ENCODE data around the gene AP5Z1. TPM values are rescaled to one million over a fixed set of nuclear protein-coding genes. Genes with fewer than 3 reads are reported as not detected.

Gene AP5Z1
- total RNA-seq, 4 donors from 2014 or later: 51.0 to 93.0 (median 69.9) TPM

DNA sequence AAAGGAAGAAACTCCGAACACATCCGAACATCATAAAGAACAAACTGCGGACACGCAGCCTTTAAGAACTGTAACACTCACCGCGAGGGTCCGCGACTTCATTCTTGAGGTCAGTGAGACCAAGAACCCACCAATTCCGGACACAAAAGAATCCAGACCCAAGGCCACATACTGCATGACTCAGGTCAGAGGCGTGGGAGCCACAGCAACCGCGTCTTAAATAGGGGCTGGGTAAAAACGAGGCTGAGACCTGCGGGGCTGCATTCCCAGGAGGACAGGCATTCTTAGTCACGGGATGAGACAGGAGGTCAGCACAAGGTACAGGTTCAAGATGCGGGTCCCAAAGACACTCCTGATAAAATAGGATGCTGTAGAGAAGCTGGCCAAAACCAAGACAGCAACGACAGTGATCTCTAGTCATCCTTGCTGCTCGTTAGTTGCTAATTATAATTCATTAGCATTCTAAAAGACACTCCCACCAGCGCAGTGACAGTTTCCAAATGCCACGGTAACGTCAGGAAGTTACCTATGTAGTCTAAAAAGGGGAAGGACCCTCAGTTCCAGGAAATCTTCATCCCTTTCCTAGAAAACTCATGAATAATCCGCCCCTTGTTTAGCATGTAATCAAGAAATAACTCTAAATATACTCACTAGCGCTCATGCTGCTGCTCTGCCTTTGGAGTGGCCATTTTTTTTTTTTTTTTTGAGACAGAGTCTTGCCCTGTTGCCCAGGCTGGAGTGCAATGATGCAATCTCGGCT, 19.3 kb downstream of the AP5Z1 start:
- TF ChIP-seq, protein P1, sequence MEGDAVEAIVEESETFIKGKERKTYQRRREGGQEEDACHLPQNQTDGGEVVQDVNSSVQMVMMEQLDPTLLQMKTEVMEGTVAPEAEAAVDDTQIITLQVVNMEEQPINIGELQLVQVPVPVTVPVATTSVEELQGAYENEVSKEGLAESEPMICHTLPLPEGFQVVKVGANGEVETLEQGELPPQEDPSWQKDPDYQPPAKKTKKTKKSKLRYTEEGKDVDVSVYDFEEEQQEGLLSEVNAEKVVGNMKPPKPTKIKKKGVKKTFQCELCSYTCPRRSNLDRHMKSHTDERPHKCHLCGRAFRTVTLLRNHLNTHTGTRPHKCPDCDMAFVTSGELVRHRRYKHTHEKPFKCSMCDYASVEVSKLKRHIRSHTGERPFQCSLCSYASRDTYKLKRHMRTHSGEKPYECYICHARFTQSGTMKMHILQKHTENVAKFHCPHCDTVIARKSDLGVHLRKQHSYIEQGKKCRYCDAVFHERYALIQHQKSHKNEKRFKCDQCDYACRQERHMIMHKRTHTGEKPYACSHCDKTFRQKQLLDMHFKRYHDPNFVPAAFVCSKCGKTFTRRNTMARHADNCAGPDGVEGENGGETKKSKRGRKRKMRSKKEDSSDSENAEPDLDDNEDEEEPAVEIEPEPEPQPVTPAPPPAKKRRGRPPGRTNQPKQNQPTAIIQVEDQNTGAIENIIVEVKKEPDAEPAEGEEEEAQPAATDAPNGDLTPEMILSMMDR (IDR thresholded peaks at IDR 0.05): no peak
- TF ChIP-seq POLR2A (IDR thresholded peaks at IDR 0.05): no peak
- no peak for DNase-seq
- no peaks in the 10 kb centered on the region for H3K9me3 ChIP-seq
- H3K27ac ChIP-seq: no peak overlapping the region
- no peaks in the 10 kb centered on the region for H3K27me3 ChIP-seq
- H3K4me3 ChIP-seq: no peak overlapping the region
- peaks cover 0 to 8% (median 3%) of the 10 kb centered on the region in 4 donors for H3K4me1 ChIP-seq
- H3K36me3 ChIP-seq: peaks cover 0 to 18% (median 0%) of the 10 kb centered on the region in 3 donors

DNA sequence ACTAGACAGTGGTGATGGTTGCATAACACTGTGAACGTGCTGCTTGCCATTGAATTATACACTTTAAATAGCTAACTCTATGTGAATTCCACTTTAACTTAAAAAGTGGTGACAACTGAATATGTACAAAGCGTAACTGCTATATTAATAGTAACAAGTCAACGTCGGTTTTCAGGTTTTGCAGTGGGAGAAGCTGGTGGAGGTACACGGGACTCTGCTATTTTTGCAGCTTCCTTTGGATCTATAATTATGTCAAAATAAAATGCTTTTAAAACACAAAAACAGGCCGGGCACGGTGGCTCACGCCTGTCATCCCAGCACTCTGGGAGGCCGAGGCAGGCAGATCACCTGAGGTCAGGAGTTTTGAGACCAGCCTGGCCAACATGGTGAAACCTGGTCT, 21.0 kb downstream of the AP5Z1 start:
- DNase-seq: no peak
- Histone ChIP-seq H3K4me3 (no peak overlapping the region), H3K27me3 (no peaks in the 10 kb centered on the region), H3K9me3 (no peaks in the 10 kb centered on the region), H3K27ac (no peak overlapping the region), H3K4me1 (peaks cover 0 to 8% (median 3%) of the 10 kb centered on the region in 4 donors), H3K36me3 (peaks cover 0 to under 1% (median 0%) of the 10 kb centered on the region in 3 donors)
- TF ChIP-seq, protein P1 (IDR thresholded peaks at IDR 0.05): no peak
- TF ChIP-seq POLR2A (IDR thresholded peaks at IDR 0.05): no peak

DNA sequence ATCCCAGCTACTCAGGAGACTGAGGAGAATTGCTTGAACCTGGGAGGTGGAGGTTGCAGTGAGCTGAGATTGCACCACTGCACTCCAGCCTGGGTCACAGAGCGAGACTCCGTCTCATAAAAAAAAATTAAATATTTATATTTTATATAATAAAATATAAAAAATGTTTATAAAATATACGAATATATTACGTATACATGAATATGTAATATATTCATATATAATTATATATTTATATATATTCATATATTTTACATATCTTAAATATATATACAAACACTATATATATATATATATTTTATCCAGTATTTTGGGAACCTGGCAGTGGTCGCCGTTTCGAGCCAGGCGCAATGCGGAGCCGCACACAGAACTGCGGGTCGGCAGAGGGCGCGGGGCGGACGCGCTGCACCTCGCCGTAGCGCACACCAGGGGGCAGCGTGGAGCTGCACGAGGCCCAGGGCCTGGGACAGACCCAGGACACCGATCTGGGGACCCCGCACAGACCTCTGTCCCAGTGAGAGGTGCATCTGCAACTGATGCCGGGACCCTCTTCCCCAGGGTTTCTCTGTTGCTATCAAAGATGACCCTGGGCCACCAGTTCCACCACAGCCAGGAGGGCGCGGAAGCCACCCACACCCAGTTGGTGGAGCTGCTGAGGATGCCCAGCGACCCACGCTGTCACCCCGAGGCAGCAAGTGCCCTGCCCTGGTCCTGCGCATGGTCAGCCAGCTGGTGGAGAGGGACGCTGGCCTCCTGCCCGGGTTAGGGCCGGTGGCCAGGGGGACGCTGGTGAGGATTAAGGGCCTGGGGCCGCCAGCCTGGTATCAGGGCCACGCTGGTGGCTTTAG, 22.7 kb downstream of the AP5Z1 start:
- DNase-seq: peak; percentile 24 to 75 (median 64)
- H3K27ac ChIP-seq: no peak overlapping the region
- H3K4me1 ChIP-seq: peaks cover 0 to 3% (median 0%) of the 10 kb centered on the region in 4 donors
- H3K27me3 ChIP-seq: no peaks in the 10 kb centered on the region
- H3K9me3 ChIP-seq: no peaks in the 10 kb centered on the region
- no peak overlapping the region for H3K4me3 ChIP-seq
- TF ChIP-seq, protein P1 (IDR thresholded peaks at IDR 0.05): peak; percentile 49 to 87 (median 69)
- TF ChIP-seq POLR2A (IDR thresholded peaks at IDR 0.05): no peak
- no peaks in the 10 kb centered on the region for H3K36me3 ChIP-seq

DNA sequence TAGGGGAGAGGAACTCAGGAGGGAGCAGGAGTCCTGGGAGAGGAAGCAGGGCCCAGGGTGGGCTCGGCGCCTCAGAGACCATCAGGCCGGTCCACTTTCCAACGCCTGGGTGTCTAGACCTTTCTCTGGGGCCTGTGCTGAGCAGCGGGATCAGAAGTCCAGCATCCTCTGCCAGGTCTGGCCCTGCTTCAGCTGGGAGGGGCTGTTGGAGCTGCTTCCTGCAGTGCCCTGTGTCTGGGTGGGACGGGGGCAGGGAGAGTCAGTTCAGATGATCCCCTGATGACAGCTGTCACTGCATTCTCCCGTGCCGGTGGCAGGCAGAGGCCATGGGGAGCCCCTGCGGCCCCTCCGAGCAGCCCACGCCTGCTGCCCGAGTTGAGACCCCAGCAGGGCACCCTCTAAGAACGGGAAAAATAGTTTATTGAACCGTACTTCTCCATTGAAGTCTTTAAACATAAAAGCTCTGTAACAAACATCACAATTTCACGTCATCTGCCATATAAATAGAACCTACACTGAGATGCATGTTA, 23.3 kb downstream of the AP5Z1 start:
- H3K9me3 ChIP-seq: no peaks in the 10 kb centered on the region
- DNase-seq: no peak
- no peaks in the 10 kb centered on the region for H3K36me3 ChIP-seq
- no peak overlapping the region for H3K4me3 ChIP-seq
- TF ChIP-seq, protein P1 (IDR thresholded peaks at IDR 0.05): no peak
- no peak for TF ChIP-seq POLR2A (IDR thresholded peaks at IDR 0.05)
- no peaks in the 10 kb centered on the region for H3K27me3 ChIP-seq
- no peaks in the 10 kb centered on the region for H3K4me1 ChIP-seq
- H3K27ac ChIP-seq: no peak overlapping the region

DNA sequence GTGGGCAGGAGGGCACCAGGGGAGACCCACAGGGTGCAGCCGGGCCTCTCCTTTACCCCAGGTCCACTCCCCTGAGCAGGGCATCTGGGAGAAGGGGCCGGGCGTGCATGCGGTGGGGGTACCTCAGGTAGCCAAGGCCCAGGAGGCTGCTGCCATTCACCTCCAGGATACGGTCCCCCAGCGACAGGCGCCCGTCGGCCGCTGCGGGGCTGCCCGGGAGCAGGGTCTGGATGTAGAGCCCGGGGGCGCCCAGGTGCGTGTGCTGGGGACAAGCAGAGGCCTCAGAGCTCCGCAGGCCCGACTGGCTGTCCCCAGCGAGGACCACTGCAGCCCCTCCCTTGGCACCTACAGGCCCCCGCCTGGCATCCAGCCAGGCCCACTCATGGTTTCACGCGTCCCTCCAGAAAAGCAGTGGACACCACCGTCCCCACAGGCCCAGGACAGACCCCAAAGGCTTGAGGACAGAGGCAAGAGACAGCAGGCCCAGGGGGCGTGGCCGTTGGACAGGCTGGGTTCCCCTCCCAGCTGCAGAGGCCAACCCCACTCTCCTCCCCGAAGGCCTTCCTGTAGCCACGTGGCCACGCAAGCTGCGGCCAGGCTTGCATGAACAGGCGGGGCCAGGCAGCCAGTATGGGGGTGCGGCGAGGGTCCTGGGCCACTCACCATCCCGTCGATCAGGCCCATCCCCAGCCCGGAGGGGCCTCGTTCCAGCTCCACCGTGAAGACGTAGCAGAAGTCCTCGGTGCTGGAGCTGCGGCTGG, 24.3 kb downstream of the AP5Z1 start:
- no peak overlapping the region for H3K4me3 ChIP-seq
- H3K27ac ChIP-seq: no peak overlapping the region
- no peaks in the 10 kb centered on the region for H3K9me3 ChIP-seq
- H3K36me3 ChIP-seq: no peaks in the 10 kb centered on the region
- TF ChIP-seq, protein P1 (IDR thresholded peaks at IDR 0.05): no peak
- TF ChIP-seq POLR2A (IDR thresholded peaks at IDR 0.05): no peak
- no peak for DNase-seq
- H3K27me3 ChIP-seq: no peaks in the 10 kb centered on the region
- H3K4me1 ChIP-seq: no peaks in the 10 kb centered on the region

All from Peyer's patch (tissue), 4 donors.